Natural killer cell (primary cell): ENCODE results near the gene FSTL4. TPM values are rescaled to one million over a fixed set of nuclear protein-coding genes. Genes with fewer than 3 reads are reported as not detected.

Experiments
- ATAC-seq, 3 donors: fragments of 150-1000 bp in 2 of 3; fragments of 200-7000 bp in 1 of 3; cut with Tn5 transposase; 1 replicate in 1 of 3; 2 replicates in 2 of 3; pipeline ENCODE4 v1.10.0; 2021; ENCODE audit warnings: mild to moderate bottlenecking in 2 of 3, moderate library complexity in 2 of 3
- DNase-seq, 2 donors: peaks; one replicate each; pipeline versions ENCODE4 v3.0.0 to v3.0.0-alpha.2; 2013 to 2021; ENCODE audit warnings: mixed read lengths in 1 of 2
- H3K27ac ChIP-seq: one replicate; pipeline ENCODE4 v1.5.1; 2013; ENCODE audit warnings: mild to moderate bottlenecking, low read length
- H3K27me3 ChIP-seq: one replicate; pipeline ENCODE4 v1.6.1; 2013; ENCODE audit warnings: low read length; ENCODE audit not compliant: control insufficient read depth, insufficient read depth
- H3K36me3 ChIP-seq: one replicate; pipeline ENCODE4 v1.6.1; 2013; ENCODE audit warnings: low read length; ENCODE audit not compliant: control insufficient read depth, insufficient read depth
- H3K4me1 ChIP-seq: one replicate; pipeline ENCODE4 v1.6.1; 2013; ENCODE audit warnings: low read length; ENCODE audit not compliant: control insufficient read depth, insufficient read depth
- H3K4me3 ChIP-seq: one replicate; pipeline ENCODE4 v1.5.1; 2013; ENCODE audit warnings: low read length
- H3K9me3 ChIP-seq: one replicate; pipeline ENCODE4 v1.6.1; 2013; ENCODE audit warnings: low read length; ENCODE audit not compliant: control insufficient read depth, insufficient read depth
- H3K27ac Mint-ChIP-seq, 2 donors: one replicate each; pipeline ENCODE4 v1.8.0; 2022; ENCODE audit warnings: mild to moderate bottlenecking in 2 of 2, mixed read lengths in 2 of 2, moderate library complexity in 1 of 2
- H3K27me3 Mint-ChIP-seq, 2 donors: one replicate each; pipeline ENCODE4 v1.8.0; 2022; ENCODE audit warnings: low read depth in 2 of 2, mixed read lengths in 2 of 2
- H3K36me3 Mint-ChIP-seq: one replicate; pipeline ENCODE4 v1.8.0; 2022; ENCODE audit warnings: mixed read lengths
- H3K4me1 Mint-ChIP-seq, 2 donors: one replicate each; pipeline ENCODE4 v1.8.0; 2022; ENCODE audit warnings: mixed read lengths in 2 of 2
- H3K4me3 Mint-ChIP-seq: one replicate; pipeline ENCODE4 v1.8.0; 2022; ENCODE audit warnings: mild to moderate bottlenecking, moderate library complexity, mixed read lengths
- H3K9me3 Mint-ChIP-seq, 2 donors: one replicate each; pipeline ENCODE4 v1.8.0; 2022; ENCODE audit warnings: mixed read lengths in 2 of 2
- WGBS: methylation state at CpG from one replicate; pipeline ENCODE4 v1.1.7; 2013; ENCODE audit warnings: missing lambda C conversion rate; ENCODE audit not compliant: insufficient coverage; 5-methylcytosine and 5-hydroxymethylcytosine counted together
- intact Hi-C: fragments of 100-400 bp; cut with micrococcal nuclease; formaldehyde crosslinking; loops from one replicate; pipeline ENCODE4 v1.14.2; 2022
- total RNA-seq, 4 donors: library from RNA; stranded (reverse); fragments of 120-200 nt in 1 of 4; gene quantifications; one replicate each; pipeline versions ENCODE4 v1.2.3 to v1.2.4, GENCODE V29; 2013 to 2022
- TF ChIP-seq, protein P1 (sequence below): fragments of 200-600 bp; IDR thresholded peaks from one replicate; pipeline ENCODE4 v1.8.0; 2022; ENCODE audit warnings: antibody characterized with exemption

Gene FSTL4
- total RNA-seq, 3 donors from 2014 or later (not counting 1 experiment from before 2014, with no cell fraction given), result 0.11 to 0.75 (median 0.55) TPM

DNA sequence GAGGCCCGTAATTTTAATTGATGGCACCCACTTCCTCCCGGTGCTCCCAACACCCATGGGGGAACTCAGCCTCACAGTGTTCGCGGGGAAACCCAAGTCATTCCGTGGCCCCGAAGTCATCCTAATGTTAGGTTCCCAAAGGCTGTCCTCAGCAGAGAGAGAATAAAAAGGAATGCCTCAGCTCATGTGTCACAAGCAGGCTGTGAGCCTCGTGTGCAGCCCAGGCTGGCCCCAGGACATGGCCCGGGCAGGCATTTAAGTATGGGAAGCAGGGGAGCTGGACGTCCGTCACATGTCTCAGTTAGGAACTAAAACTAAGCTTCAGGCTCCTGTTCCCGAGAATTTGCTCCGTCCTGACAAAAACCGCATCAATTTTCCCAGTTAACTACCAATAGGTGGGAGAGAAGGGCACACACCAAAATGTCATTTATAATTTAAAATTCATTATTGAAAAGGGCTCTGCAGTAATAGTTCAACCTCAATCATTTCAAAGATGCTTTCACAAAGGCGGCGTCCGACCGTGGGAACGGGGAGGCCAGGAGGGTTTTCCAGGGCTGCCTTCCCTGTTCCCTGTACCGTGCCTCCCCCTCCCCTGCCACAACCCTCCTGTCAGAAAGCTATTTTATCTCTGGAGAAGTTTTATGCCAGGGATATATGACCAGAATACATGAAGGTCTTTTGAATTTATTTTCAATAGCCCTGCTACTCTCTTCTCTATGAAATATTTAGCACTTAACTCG is 137.3 kb downstream of the FSTL4 start:
- DNase-seq, result no peak

DNA sequence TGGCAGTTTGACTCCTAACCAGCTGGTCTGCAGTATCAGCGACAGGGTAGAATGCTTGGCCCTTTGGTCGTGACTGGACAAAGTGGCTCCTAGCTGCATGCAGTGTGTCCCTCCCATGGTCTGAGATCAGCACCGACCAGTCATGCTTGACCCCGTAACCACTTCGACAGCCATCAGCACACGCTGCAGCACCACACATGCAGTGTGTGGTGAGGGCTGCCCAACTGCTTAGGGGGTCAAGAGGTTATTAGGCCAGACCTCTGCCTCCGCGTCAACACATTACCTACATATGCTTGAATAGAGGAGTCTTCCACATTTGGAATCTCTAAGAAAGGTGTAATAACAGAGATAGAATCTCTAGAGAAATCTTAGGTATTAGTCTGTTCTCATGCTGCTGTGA is 139.1 kb downstream of the FSTL4 start:
- TF ChIP-seq, protein P1, sequence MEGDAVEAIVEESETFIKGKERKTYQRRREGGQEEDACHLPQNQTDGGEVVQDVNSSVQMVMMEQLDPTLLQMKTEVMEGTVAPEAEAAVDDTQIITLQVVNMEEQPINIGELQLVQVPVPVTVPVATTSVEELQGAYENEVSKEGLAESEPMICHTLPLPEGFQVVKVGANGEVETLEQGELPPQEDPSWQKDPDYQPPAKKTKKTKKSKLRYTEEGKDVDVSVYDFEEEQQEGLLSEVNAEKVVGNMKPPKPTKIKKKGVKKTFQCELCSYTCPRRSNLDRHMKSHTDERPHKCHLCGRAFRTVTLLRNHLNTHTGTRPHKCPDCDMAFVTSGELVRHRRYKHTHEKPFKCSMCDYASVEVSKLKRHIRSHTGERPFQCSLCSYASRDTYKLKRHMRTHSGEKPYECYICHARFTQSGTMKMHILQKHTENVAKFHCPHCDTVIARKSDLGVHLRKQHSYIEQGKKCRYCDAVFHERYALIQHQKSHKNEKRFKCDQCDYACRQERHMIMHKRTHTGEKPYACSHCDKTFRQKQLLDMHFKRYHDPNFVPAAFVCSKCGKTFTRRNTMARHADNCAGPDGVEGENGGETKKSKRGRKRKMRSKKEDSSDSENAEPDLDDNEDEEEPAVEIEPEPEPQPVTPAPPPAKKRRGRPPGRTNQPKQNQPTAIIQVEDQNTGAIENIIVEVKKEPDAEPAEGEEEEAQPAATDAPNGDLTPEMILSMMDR, result no peak
- DNase-seq (no peak), ATAC-seq (no peak)
- no peaks in the 10 kb centered on the region for H3K36me3 Mint-ChIP-seq
- peaks cover 3 to 7% of the 10 kb centered on the region in 2 donors for H3K27me3 Mint-ChIP-seq
- H3K27ac Mint-ChIP-seq, result no peak overlapping the region
- intact Hi-C loops, result no loop called here
- WGBS, result 86% methylated on average over 8 of the region's 8 CpGs
- H3K27me3 ChIP-seq, result no peaks in the 10 kb centered on the region
- no peak overlapping the region for H3K27ac ChIP-seq
- no peaks in the 10 kb centered on the region for H3K36me3 ChIP-seq
- no peak overlapping the region for H3K4me3 ChIP-seq
- H3K9me3 ChIP-seq, result no peaks in the 10 kb centered on the region
- H3K4me3 Mint-ChIP-seq, result no peak overlapping the region
- H3K9me3 Mint-ChIP-seq, result no peaks in the 10 kb centered on the region
- H3K4me1 Mint-ChIP-seq, result peaks cover 6 to 25% of the 10 kb centered on the region in 2 donors
- H3K4me1 ChIP-seq, result peaks cover 20% of the 10 kb centered on the region

More for the DNA sequence above, 137.3 kb downstream of the FSTL4 start:
- H3K36me3 ChIP-seq, result no peaks in the 10 kb centered on the region
- H3K9me3 ChIP-seq, result no peaks in the 10 kb centered on the region
- Mint-ChIP-seq H3K4me3 (no peak overlapping the region), H3K36me3 (no peaks in the 10 kb centered on the region), H3K9me3 (no peaks in the 10 kb centered on the region), H3K27me3 (peaks cover 7% of the 10 kb centered on the region in 2 donors), H3K4me1 (peaks cover 6 to 25% of the 10 kb centered on the region in 2 donors), H3K27ac (no peak overlapping the region)
- no peak overlapping the region for H3K27ac ChIP-seq
- no peak for ATAC-seq
- 60% methylated on average over 16 of the region's 20 CpGs for WGBS
- H3K4me1 ChIP-seq, result peaks cover 5% of the 10 kb centered on the region
- TF ChIP-seq, protein P1, result no peak
- no peak overlapping the region for H3K4me3 ChIP-seq
- no peaks in the 10 kb centered on the region for H3K27me3 ChIP-seq
- intact Hi-C loops, result no loop called here

DNA sequence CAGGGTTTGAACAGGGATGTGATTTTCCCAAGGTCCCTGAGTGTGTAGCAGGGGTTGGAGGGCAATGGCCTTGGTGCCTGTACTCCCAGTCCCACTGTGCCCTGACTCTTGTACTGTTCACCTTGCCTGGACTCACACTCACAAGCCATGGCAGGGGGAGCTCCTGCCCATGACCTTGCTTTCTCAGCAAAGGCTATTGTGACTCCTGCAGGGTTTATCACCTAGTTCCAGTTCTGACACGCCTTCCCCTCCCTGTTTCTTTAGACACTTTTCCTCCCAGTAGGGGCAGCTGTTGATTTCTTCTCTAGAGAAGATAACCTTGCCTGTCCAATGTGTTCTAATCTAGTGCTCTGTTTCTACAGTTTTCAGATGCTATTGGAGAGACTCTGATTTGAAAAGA is 139.5 kb downstream of the FSTL4 start:
- no peaks in the 10 kb centered on the region for H3K36me3 Mint-ChIP-seq
- peaks cover 6 to 25% of the 10 kb centered on the region in 2 donors for H3K4me1 Mint-ChIP-seq
- no peak for ATAC-seq

More for the DNA sequence above, 139.5 kb downstream of the FSTL4 start:
- Histone ChIP-seq H3K27me3 (no peaks in the 10 kb centered on the region), H3K4me3 (no peak overlapping the region), H3K36me3 (no peaks in the 10 kb centered on the region), H3K4me1 (peaks cover 24% of the 10 kb centered on the region), H3K9me3 (no peaks in the 10 kb centered on the region), H3K27ac (no peak overlapping the region)
- TF ChIP-seq, protein P1, result no peak
- no peak overlapping the region for H3K27ac Mint-ChIP-seq
- H3K9me3 Mint-ChIP-seq, result no peaks in the 10 kb centered on the region
- no peak overlapping the region for H3K4me3 Mint-ChIP-seq
- peaks cover 3 to 7% of the 10 kb centered on the region in 2 donors for H3K27me3 Mint-ChIP-seq
- intact Hi-C loops, result no loop called here
- 89% methylated on average over 1 of the region's 1 CpG for WGBS
- no peak for DNase-seq
